ENCODE data around the gene TUBA3E. TPM values are rescaled to one million over a fixed set of nuclear protein-coding genes. Genes with fewer than 3 reads are reported as not detected.
"Not testable (repeated sequence)": the region's sequence is repeated elsewhere in the genome, so short reads cannot be mapped to it uniquely, and the experiment has no call there.

TUBA3E gene
- total RNA-seq, 1 donor from 2014 or later, result not detected

DNA sequence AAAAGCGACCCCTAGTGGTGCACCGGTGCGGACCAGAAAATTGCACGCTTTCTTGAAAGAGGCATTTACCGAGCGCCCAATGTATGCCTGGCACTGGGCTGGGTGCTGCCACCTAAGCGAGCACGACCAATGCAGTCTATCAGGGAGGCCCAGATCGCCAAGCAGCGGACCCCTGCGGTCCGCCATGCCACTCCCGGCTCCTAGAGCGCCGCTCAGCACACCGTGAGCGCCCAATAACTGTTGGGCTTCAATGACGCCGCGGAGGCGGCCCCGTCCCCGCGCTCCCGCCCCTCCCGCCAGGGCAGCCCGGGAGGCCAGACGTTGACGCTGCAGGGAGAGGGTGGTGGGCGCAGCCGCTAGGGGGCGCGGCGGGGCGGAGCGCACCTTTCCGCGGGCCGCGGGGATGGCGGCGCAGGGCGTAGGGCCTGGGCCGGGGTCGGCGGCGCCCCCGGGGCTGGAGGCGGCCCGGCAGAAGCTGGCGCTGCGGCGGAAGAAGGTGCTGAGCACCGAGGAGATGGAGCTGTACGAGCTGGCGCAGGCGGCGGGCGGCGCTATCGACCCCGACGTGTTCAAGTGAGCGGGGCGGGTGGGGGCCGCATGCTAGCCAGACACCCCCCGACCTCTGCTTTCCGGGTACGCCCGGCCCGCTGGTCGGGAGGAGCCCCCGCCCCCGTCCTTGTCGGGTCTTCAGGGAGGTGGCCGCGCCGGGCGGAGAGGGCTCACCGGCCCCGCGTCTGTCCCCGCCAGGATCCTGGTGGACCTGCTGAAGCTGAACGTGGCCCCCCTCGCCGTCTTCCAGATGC lies 16.2 kb downstream of the TUBA3E start, which contains the start of gene MZT2B:
Gene MZT2B, plus strand, starts transcription at position 383 of the 803 bp plus-strand sequence. Its CDS starts 21 bp downstream, at position 404.
- TF ChIP-seq, protein P1, sequence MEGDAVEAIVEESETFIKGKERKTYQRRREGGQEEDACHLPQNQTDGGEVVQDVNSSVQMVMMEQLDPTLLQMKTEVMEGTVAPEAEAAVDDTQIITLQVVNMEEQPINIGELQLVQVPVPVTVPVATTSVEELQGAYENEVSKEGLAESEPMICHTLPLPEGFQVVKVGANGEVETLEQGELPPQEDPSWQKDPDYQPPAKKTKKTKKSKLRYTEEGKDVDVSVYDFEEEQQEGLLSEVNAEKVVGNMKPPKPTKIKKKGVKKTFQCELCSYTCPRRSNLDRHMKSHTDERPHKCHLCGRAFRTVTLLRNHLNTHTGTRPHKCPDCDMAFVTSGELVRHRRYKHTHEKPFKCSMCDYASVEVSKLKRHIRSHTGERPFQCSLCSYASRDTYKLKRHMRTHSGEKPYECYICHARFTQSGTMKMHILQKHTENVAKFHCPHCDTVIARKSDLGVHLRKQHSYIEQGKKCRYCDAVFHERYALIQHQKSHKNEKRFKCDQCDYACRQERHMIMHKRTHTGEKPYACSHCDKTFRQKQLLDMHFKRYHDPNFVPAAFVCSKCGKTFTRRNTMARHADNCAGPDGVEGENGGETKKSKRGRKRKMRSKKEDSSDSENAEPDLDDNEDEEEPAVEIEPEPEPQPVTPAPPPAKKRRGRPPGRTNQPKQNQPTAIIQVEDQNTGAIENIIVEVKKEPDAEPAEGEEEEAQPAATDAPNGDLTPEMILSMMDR (IDR thresholded peaks at IDR 0.05; ENCODE audit: partially characterized antibody, unreplicated experiment), result peak; percentile 92
- peaks cover 13% of the 10 kb centered on the region for H3K4me1 Mint-ChIP-seq (ENCODE audit: low read depth, unreplicated experiment)
- H3K27ac Mint-ChIP-seq (ENCODE audit: unreplicated experiment), result peak within 1 kb of the TSS; percentile 87
- not testable (repeated sequence) for H3K9me3 Mint-ChIP-seq (ENCODE audit: unreplicated experiment); H3K36me3 Mint-ChIP-seq (ENCODE audit: unreplicated experiment)
- peak within 1 kb of the TSS; percentile 93 for H3K4me3 Mint-ChIP-seq (ENCODE audit: unreplicated experiment)
- H3K27me3 Mint-ChIP-seq (ENCODE audit: unreplicated experiment), result peaks cover 14% of the 10 kb centered on the region
- DNase-seq, result peak; percentile 92

GRCh38 chr2:130181325-130181879 lies 16.8 kb downstream of the TUBA3E start, which contains the start of gene SMPD4:
Gene SMPD4 (minus strand): TSS chr2:130181602. CDS start chr2:130176592, 5,010 bp downstream.
- Mint-ChIP-seq H3K9me3 (ENCODE audit: unreplicated experiment) (peaks cover 5% of the 10 kb centered on the region), H3K27ac (ENCODE audit: unreplicated experiment) (peak within 1 kb of the TSS; percentile 87), H3K4me3 (ENCODE audit: unreplicated experiment) (peak within 1 kb of the TSS; percentile 93), H3K4me1 (ENCODE audit: low read depth, unreplicated experiment) (peaks cover 13% of the 10 kb centered on the region), H3K27me3 (ENCODE audit: unreplicated experiment) (peaks cover 14% of the 10 kb centered on the region), H3K36me3 (ENCODE audit: unreplicated experiment) (no peaks in the 10 kb centered on the region)
- TF ChIP-seq, protein P1 (IDR thresholded peaks at IDR 0.05; ENCODE audit: partially characterized antibody, unreplicated experiment), result no peak
- DNase-seq, result peak; percentile 99

- not testable (repeated sequence) for H3K36me3 Mint-ChIP-seq (ENCODE audit: unreplicated experiment); DNase-seq; H3K9me3 Mint-ChIP-seq (ENCODE audit: unreplicated experiment)
- Mint-ChIP-seq H3K27me3 (ENCODE audit: unreplicated experiment) (peaks cover 10% of the 10 kb centered on the region), H3K4me3 (ENCODE audit: unreplicated experiment) (peak overlapping the region; percentile 93), H3K4me1 (ENCODE audit: low read depth, unreplicated experiment) (peaks cover 13% of the 10 kb centered on the region), H3K27ac (ENCODE audit: unreplicated experiment) (peak overlapping the region; percentile 87)
Measured at GRCh38 chr2:130180404-130181324, 17.6 kb downstream of the TUBA3E start.

GRCh38 chr2:130174866-130175265 lies 23.4 kb downstream of the TUBA3E start:
- H3K27me3 Mint-ChIP-seq (ENCODE audit: unreplicated experiment); H3K27ac Mint-ChIP-seq (ENCODE audit: unreplicated experiment): not testable (repeated sequence)

GRCh38 chr2:130169896-130170295 lies 28.3 kb downstream of the TUBA3E start:
- no peaks in the 10 kb centered on the region for H3K4me1 Mint-ChIP-seq (ENCODE audit: low read depth, unreplicated experiment)
- H3K9me3 Mint-ChIP-seq (ENCODE audit: unreplicated experiment), result no peaks in the 10 kb centered on the region
- H3K27ac Mint-ChIP-seq (ENCODE audit: unreplicated experiment), result no peak overlapping the region
- no peak overlapping the region for H3K4me3 Mint-ChIP-seq (ENCODE audit: unreplicated experiment)
- TF ChIP-seq, protein P1 (IDR thresholded peaks at IDR 0.05; ENCODE audit: partially characterized antibody, unreplicated experiment), result no peak
- peaks cover 6% of the 10 kb centered on the region for H3K36me3 Mint-ChIP-seq (ENCODE audit: unreplicated experiment)
- DNase-seq, result no peak
- H3K27me3 Mint-ChIP-seq (ENCODE audit: unreplicated experiment), result peaks cover 2% of the 10 kb centered on the region

More at GRCh38 chr2:130174866-130175265, 23.4 kb downstream of the TUBA3E start:
- not testable (repeated sequence) for H3K4me3 Mint-ChIP-seq (ENCODE audit: unreplicated experiment); H3K9me3 Mint-ChIP-seq (ENCODE audit: unreplicated experiment); H3K4me1 Mint-ChIP-seq (ENCODE audit: low read depth, unreplicated experiment); H3K36me3 Mint-ChIP-seq (ENCODE audit: unreplicated experiment); DNase-seq

DNA sequence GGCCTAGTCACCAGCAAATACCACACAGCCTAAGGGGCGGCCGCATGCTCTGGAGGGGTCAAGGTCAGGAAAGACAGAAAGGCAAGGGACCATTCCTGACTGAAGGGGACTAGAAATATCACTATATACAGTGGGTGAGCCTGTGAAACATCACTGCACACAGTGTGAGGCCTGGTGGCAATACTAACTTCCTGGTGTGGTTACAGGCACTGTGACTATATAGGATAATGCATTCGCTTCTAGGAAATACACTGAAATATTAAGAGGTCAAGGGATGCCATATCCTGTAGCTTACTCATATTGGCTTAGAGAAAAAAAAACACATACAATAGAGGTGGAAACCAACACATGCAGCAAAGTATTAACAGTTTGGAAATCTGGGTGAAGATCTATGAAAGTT lies 29.1 kb downstream of the TUBA3E start:
- H3K27ac Mint-ChIP-seq (ENCODE audit: unreplicated experiment); DNase-seq; H3K27me3 Mint-ChIP-seq (ENCODE audit: unreplicated experiment); H3K9me3 Mint-ChIP-seq (ENCODE audit: unreplicated experiment); H3K4me3 Mint-ChIP-seq (ENCODE audit: unreplicated experiment); H3K4me1 Mint-ChIP-seq (ENCODE audit: low read depth, unreplicated experiment); H3K36me3 Mint-ChIP-seq (ENCODE audit: unreplicated experiment): not testable (repeated sequence)

DNA sequence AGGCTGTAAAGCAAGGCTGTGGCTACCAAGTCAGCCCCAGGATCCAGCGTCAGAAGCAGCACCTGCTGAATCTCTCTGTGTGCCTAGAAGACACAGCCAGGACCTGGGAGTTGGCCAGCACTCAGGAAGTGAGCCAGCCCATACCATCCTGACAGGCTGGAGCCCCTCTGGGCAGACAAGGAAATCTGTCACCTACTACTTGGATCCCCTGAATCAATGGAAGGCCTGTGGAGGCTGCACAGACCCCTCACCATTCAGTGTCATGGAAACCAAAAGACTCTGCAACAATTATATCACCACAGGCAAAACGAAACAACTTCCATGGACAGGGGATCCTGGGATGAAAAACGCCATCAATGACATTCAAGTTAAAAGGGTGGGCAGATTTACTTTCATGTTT lies 31.6 kb downstream of the TUBA3E start:
- not testable (repeated sequence) for H3K27me3 Mint-ChIP-seq (ENCODE audit: unreplicated experiment); H3K36me3 Mint-ChIP-seq (ENCODE audit: unreplicated experiment); H3K9me3 Mint-ChIP-seq (ENCODE audit: unreplicated experiment); DNase-seq; H3K4me1 Mint-ChIP-seq (ENCODE audit: low read depth, unreplicated experiment); H3K4me3 Mint-ChIP-seq (ENCODE audit: unreplicated experiment); H3K27ac Mint-ChIP-seq (ENCODE audit: unreplicated experiment)
